ENCODE measurements around the gene SHISAL1. TPM values are rescaled to one million over a fixed set of nuclear protein-coding genes. Genes with fewer than 3 reads are reported as not detected.

SHISAL1 gene
- total RNA-seq, 1 donor from 2014 or later = 6.5 TPM

DNA sequence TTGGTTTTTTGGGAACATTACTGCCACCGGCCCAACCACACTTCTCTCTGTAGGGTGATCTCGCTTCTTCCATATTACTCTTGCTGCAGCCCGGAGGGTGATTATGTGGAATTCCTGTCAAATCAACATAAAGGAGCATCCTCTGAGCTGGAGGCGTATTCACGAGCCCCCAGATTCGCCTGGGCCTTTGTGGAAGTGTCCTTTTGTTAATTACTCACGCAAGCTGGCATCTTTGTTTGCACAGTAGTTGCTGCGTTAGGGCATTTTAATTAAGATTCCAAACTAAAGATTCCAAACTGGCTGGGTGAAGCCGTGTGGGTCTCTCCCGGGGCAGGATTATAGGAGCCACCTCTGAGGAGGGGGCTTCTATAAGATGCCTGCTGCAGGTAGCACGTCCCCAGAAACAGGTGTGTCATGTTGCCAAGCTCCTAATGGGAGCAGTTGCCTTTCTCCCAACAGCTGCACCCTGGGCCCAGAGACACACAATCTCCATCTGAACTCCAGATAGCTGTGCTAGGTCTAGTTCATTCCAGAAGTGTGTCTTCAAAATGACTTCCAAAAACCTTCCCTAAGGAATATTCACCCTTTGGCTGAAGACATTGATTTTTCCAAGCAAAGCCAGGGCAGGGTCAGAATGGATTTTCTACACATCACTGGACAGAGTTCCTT is 40.9 kb downstream of the SHISAL1 start:
- Mint-ChIP-seq H3K9me3 (ENCODE audit: unreplicated experiment) (no peaks in the 10 kb centered on the region), H3K36me3 (ENCODE audit: low read depth, unreplicated experiment) (no peaks in the 10 kb centered on the region), H3K4me3 (ENCODE audit: unreplicated experiment) (no peak overlapping the region), H3K4me1 (ENCODE audit: unreplicated experiment) (no peaks in the 10 kb centered on the region), H3K27me3 (ENCODE audit: unreplicated experiment) (peaks cover 12% of the 10 kb centered on the region), H3K27ac (ENCODE audit: unreplicated experiment) (no peak overlapping the region)
- no peak for TF ChIP-seq CTCF (IDR thresholded peaks at IDR 0.05; ENCODE audit: unreplicated experiment)
- DNase-seq (ENCODE audit: low spot score) = no peak

GRCh38 chr22:44271010-44271500 is 41.7 kb downstream of the SHISAL1 start:
- H3K4me3 Mint-ChIP-seq (ENCODE audit: unreplicated experiment) = no peak overlapping the region
- no peak for DNase-seq (ENCODE audit: low spot score)

DNA sequence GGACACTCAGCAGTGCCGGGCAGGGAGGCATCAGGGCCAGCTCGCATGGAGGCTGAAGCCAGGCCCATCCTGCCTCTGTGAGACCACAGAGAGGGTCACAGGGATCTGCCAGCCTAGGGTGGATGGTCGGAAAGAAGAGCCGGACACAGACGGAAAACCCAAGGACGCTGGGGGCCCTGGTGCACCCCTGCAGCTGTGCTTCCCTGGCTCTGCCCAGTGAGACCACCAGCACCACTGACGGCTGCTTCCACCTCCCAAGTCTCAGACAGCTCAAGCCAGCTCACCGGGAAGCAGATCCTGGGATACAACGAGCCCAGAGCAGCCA is 42.2 kb downstream of the SHISAL1 start:
- Mint-ChIP-seq H3K4me3 (ENCODE audit: unreplicated experiment) (peak overlapping the region; percentile 42), H3K9me3 (ENCODE audit: unreplicated experiment) (no peaks in the 10 kb centered on the region), H3K27ac (ENCODE audit: unreplicated experiment) (no peak overlapping the region), H3K4me1 (ENCODE audit: unreplicated experiment) (no peaks in the 10 kb centered on the region), H3K27me3 (ENCODE audit: unreplicated experiment) (peaks cover 8% of the 10 kb centered on the region), H3K36me3 (ENCODE audit: low read depth, unreplicated experiment) (no peaks in the 10 kb centered on the region)
- TF ChIP-seq CTCF (IDR thresholded peaks at IDR 0.05; ENCODE audit: unreplicated experiment) = no peak
- DNase-seq (ENCODE audit: low spot score) = no peak

More at GRCh38 chr22:44271010-44271500, 41.7 kb downstream of the SHISAL1 start:
- no peak for TF ChIP-seq CTCF (IDR thresholded peaks at IDR 0.05; ENCODE audit: unreplicated experiment)
- no peaks in the 10 kb centered on the region for H3K9me3 Mint-ChIP-seq (ENCODE audit: unreplicated experiment)
- no peak overlapping the region for H3K27ac Mint-ChIP-seq (ENCODE audit: unreplicated experiment)
- no peaks in the 10 kb centered on the region for H3K4me1 Mint-ChIP-seq (ENCODE audit: unreplicated experiment)
- no peaks in the 10 kb centered on the region for H3K36me3 Mint-ChIP-seq (ENCODE audit: low read depth, unreplicated experiment)
- H3K27me3 Mint-ChIP-seq (ENCODE audit: unreplicated experiment) = peaks cover 8% of the 10 kb centered on the region

DNA sequence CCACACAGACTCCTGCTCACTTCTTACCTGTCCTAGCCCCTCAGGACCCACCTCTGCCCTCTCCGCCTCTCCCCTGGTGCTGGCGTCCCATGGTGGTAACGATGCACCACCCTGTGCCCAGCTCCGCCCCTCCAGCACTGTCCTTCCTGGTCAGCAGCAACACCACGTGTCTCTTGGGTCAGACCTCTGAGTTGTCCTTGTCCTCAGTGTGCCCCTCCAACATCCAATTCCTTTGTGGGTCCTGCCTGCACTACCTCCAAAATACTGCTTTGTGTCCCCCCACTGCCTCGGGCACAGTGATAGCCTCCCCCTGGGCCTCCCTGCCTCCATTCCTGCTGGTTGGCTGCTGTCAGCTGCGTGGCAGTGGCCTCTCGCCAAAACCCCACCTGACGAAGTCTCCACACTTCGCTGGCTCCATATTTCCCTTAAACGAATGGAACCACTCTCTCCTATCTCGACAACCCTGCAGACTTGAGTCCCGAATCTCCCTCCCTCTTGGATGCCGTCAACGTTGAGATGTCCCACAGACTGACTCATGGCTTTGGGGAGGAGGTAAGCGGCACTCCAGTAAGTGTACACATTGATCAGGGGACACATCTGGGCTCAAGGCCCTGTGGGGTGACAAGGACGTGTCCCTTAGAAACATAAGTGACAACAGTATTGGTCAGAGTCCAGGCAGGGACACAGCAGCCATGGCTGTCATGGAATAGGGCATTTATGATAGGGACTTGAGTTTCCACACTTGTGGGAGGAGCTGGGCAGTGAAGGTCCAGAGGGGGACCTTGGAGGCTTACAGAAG is 42.8 kb downstream of the SHISAL1 start:
- DNase-seq (ENCODE audit: low spot score) = no peak
- Mint-ChIP-seq H3K9me3 (ENCODE audit: unreplicated experiment) (no peaks in the 10 kb centered on the region), H3K27ac (ENCODE audit: unreplicated experiment) (no peak overlapping the region), H3K27me3 (ENCODE audit: unreplicated experiment) (peaks cover 8% of the 10 kb centered on the region), H3K36me3 (ENCODE audit: low read depth, unreplicated experiment) (no peaks in the 10 kb centered on the region), H3K4me3 (ENCODE audit: unreplicated experiment) (peak overlapping the region; percentile 42), H3K4me1 (ENCODE audit: unreplicated experiment) (no peaks in the 10 kb centered on the region)
- TF ChIP-seq CTCF (IDR thresholded peaks at IDR 0.05; ENCODE audit: unreplicated experiment) = no peak

DNA sequence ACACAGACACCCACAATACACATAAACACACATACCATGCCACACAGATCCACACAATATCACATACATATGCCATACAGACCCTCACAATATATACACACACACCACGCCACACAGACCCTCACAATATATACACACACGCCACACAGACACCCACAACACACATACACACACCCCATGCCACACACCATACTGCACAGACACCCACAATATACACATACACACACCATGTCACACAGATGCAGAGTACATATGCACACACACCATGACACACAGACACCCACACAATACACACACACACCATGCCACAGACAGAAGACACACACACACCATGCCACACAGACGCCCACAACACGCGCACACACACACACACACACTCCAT is 43.6 kb downstream of the SHISAL1 start:
- no peaks in the 10 kb centered on the region for H3K9me3 Mint-ChIP-seq (ENCODE audit: unreplicated experiment)
- no peak for DNase-seq (ENCODE audit: low spot score)
- no peak for TF ChIP-seq CTCF (IDR thresholded peaks at IDR 0.05; ENCODE audit: unreplicated experiment)
- H3K27ac Mint-ChIP-seq (ENCODE audit: unreplicated experiment) = no peak overlapping the region
- no peak overlapping the region for H3K4me3 Mint-ChIP-seq (ENCODE audit: unreplicated experiment)
- peaks cover 8% of the 10 kb centered on the region for H3K27me3 Mint-ChIP-seq (ENCODE audit: unreplicated experiment)
- no peaks in the 10 kb centered on the region for H3K4me1 Mint-ChIP-seq (ENCODE audit: unreplicated experiment)
- peaks cover 2% of the 10 kb centered on the region for H3K36me3 Mint-ChIP-seq (ENCODE audit: low read depth, unreplicated experiment)

Measured in endothelial cell (in vitro differentiated cells).